RWPE2 (cell line): ENCODE results near the gene SPATA9.
"Not testable (repeated sequence)": the region's sequence is repeated elsewhere in the genome, so short reads cannot be mapped to it uniquely, and the experiment has no call there.

ENCODE experiments used
- ATAC-seq: fragments of 200-7000 bp; cut with Tn5 transposase; 3 replicates; pipeline ENCODE4 v1.9.1; 2021; ENCODE audit warnings: low read depth
- DNase-seq: peaks from one replicate; pipeline ENCODE4 v3.0.0-alpha.2; 2020; ENCODE audit warnings: low spot score
- H3K27ac ChIP-seq: fragments of 450-650 bp; 2 replicates; pipeline ENCODE4 v1.5.1; 2017; ENCODE audit warnings: mild to moderate bottlenecking; ENCODE audit not compliant: poor library complexity, severe bottlenecking
- H3K27me3 ChIP-seq: fragments of 250-450 bp; sonication (Bioruptor Pico); 2 replicates; pipeline ENCODE4 v1.5.1; 2021; ENCODE audit warnings: mild to moderate bottlenecking, moderate library complexity; ENCODE audit not compliant: insufficient read depth, poor library complexity, severe bottlenecking
- H3K36me3 ChIP-seq: fragments of 250-450 bp; sonication (Bioruptor Pico); 2 replicates; pipeline ENCODE4 v1.5.1; 2020; ENCODE audit warnings: low read depth, mild to moderate bottlenecking, moderate library complexity
- H3K4me1 ChIP-seq: fragments of 250-450 bp; sonication (Bioruptor Pico); 2 replicates; pipeline ENCODE4 v1.5.1; 2021; ENCODE audit warnings: mild to moderate bottlenecking, moderate library complexity; ENCODE audit not compliant: insufficient read depth, poor library complexity, severe bottlenecking
- H3K4me3 ChIP-seq: fragments of 250-450 bp; sonication (Bioruptor Pico); 2 replicates; pipeline ENCODE4 v1.5.1; 2021; ENCODE audit warnings: mild to moderate bottlenecking, moderate library complexity; ENCODE audit not compliant: severe bottlenecking
- H3K9me3 ChIP-seq: fragments of 250-450 bp; sonication (Bioruptor Pico); 2 replicates; pipeline ENCODE4 v1.5.1; 2021; ENCODE audit warnings: mild to moderate bottlenecking, moderate library complexity; ENCODE audit not compliant: severe bottlenecking
- CTCF ChIP-seq: fragments of 450-650 bp; IDR thresholded peaks from one replicate; pipeline ENCODE4 v1.5.1; 2017; ENCODE audit warnings: mild to moderate bottlenecking, moderate library complexity; ENCODE audit not compliant: poor library complexity, severe bottlenecking

Gene SPATA9

DNA sequence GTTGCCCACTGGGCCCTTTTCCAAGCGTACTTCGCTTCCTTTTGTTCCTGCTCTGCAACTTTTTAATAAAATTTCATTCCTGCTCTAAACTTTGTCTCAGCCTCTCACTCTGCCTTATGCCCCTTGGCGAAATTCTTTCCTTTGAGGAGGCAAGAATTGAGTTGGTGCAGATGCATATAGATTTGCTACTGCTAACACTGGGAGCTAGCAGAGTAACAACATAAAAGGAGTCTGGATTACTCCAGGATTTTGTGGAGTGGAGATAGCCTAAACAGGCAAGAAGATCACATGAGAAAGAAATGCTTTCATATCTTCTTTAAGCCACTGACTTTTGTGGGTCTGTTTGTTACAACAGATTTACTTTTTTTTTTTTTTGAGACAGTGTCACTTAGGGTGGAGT lies 49.1 kb downstream of the SPATA9 start:
- H3K36me3 ChIP-seq = no peaks in the 10 kb centered on the region
- no peaks in the 10 kb centered on the region for H3K9me3 ChIP-seq
- DNase-seq (no peak), ATAC-seq (no peak)
- H3K27me3 ChIP-seq = no peaks in the 10 kb centered on the region
- no peak for TF ChIP-seq CTCF
- no peak overlapping the region for H3K4me3 ChIP-seq
- peaks cover 10% of the 10 kb centered on the region for H3K4me1 ChIP-seq
- no peak overlapping the region for H3K27ac ChIP-seq

DNA sequence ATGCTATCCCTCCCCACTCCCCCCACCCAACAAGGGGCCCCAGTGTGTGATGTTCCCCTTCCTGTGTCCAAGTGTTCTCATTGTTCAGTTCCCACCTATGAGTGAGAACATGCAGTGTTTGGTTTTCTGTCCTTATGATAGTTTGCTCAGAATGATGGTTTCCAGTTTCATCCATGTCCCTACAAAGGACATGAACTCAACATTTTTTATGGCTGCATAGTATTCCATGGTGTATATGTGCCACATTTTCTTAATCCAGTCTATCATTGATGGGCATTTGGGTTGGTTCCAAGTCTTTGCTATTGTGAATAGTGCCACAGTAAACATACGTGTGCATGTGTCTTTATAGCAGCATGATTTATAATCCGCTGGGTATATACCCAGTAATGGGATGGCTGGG lies 49.8 kb downstream of the SPATA9 start:
- not testable (repeated sequence) for H3K36me3 ChIP-seq, H3K4me3 ChIP-seq, ATAC-seq, H3K27me3 ChIP-seq, H3K4me1 ChIP-seq, DNase-seq, H3K27ac ChIP-seq, H3K9me3 ChIP-seq

DNA sequence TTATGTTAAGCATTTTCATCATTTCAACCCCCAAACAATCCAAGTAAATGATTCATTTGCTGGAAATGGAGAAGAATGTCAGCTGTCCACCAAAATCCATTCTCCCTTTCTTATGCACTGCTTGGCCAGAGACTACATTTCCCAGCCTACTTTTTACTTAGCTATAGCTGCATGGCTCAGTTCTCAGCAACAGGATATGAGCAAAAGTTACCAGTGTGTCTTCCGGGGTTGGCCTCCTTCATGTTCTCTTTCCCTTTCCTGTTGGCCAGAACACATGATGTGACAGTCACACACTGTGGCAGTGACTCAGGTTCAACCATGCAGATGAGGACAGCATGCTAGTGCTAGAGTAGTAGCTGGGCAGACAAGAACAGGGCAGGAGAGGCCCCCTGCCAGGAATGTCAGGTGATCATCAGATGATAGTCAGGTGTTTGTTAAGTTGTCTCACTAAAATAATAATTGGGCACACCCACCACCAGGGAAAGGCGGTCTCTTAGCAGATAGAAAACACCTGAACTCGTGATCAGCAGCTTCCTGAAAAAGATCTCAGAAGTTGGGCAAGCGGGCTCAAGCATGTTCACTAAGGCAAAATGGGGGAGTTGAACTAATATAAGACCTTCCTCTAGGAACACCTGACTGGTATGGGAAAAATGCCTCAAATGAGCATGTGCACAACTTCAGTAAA lies 50.7 kb downstream of the SPATA9 start:
- H3K4me3 ChIP-seq = no peak overlapping the region
- no peaks in the 10 kb centered on the region for H3K36me3 ChIP-seq
- H3K27ac ChIP-seq = peak overlapping the region; percentile 3
- TF ChIP-seq CTCF = no peak
- peaks cover 10% of the 10 kb centered on the region for H3K4me1 ChIP-seq
- H3K9me3 ChIP-seq = no peaks in the 10 kb centered on the region
- ATAC-seq = peak; percentile 68
- DNase-seq = no peak
- H3K27me3 ChIP-seq = no peaks in the 10 kb centered on the region

DNA sequence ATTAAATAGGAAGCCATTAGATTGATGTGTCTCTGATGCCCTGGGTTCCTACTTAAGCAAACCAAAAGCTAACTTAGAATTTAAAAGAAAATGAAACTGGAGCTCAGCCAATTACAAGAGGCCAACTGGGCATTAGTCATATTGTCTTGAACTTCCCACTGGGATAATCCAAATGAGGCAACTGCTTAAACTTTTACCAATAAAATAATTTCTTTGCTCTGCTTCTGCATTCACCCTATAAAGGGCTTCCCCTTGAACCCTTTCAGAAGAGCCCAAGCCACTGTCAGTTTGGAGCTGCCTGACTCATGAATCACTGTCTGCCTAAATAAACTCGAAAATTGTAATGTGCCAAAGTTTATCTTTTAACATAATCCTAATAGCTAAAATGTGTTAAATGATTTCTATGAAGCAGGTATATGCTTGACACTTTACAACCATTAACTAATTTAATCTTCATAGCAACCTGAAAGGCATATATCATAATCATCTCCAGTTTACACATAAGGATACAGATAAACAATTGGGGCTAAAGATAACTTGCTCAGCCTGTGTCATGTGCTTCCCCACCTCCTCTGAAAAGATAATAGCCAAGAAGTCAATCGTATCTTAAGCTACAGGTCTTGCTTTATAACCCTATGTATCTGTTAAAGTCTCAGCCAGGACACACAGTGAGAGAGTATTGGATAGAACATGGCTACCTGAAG lies 51.4 kb downstream of the SPATA9 start:
- DNase-seq (no peak), ATAC-seq (peak; percentile 58)
- Histone ChIP-seq H3K9me3 (no peaks in the 10 kb centered on the region), H3K4me1 (peaks cover 10% of the 10 kb centered on the region), H3K4me3 (no peak overlapping the region), H3K27me3 (no peaks in the 10 kb centered on the region), H3K36me3 (no peaks in the 10 kb centered on the region), H3K27ac (peak overlapping the region; percentile 3)
- TF ChIP-seq CTCF = no peak

- DNase-seq (no peak), ATAC-seq (no peak)
- H3K4me1 ChIP-seq = peaks cover 10% of the 10 kb centered on the region
Observed at GRCh38 chr5:95630394-95630917, 52.3 kb downstream of the SPATA9 start.

More at GRCh38 chr5:95630394-95630917, 52.3 kb downstream of the SPATA9 start:
- H3K4me3 ChIP-seq = no peak overlapping the region
- no peaks in the 10 kb centered on the region for H3K27me3 ChIP-seq
- TF ChIP-seq CTCF = no peak
- no peaks in the 10 kb centered on the region for H3K9me3 ChIP-seq
- no peak overlapping the region for H3K27ac ChIP-seq
- no peaks in the 10 kb centered on the region for H3K36me3 ChIP-seq
